Liver (tissue), 9 donors: Measurements from ENCODE around the gene ANKMY1. TPM values are rescaled to one million over a fixed set of nuclear protein-coding genes. Genes with fewer than 3 reads are reported as not detected.

Source experiments
- DNase-seq: peaks from one replicate; pipeline ENCODE4 v3.0.0-alpha.2; 2017; ENCODE audit warnings: low spot score
- H3K27ac ChIP-seq, 2 donors: one replicate each; pipeline ENCODE4 v1.7.0; 2013; ENCODE audit warnings: inconsistent platforms in 2 of 2, low read length in 2 of 2, control low read depth in 1 of 2, low read depth in 1 of 2, mild to moderate bottlenecking in 1 of 2
- H3K27me3 ChIP-seq, 4 donors: one replicate each; pipeline versions ENCODE4 v1.6.1 to v1.7.0; 2013; ENCODE audit warnings: low read length in 3 of 4, inconsistent platforms in 1 of 4, mild to moderate bottlenecking in 1 of 4, moderate library complexity in 1 of 4; ENCODE audit not compliant: control insufficient read depth in 4 of 4, insufficient read depth in 4 of 4
- H3K36me3 ChIP-seq, 4 donors: one replicate each; pipeline versions ENCODE4 v1.6.1 to v1.7.0; 2013; ENCODE audit warnings: low read length in 3 of 4, mild to moderate bottlenecking in 3 of 4, low read depth in 1 of 4, moderate library complexity in 1 of 4; ENCODE audit not compliant: control insufficient read depth in 4 of 4, insufficient read depth in 3 of 4
- H3K4me1 ChIP-seq, 4 donors: one replicate each; pipeline versions ENCODE4 v1.6.1 to v1.7.0; 2013; ENCODE audit warnings: low read length in 3 of 4, mild to moderate bottlenecking in 3 of 4, moderate library complexity in 1 of 4; ENCODE audit not compliant: control insufficient read depth in 4 of 4, insufficient read depth in 4 of 4
- H3K4me3 ChIP-seq, 3 donors: one replicate each; pipeline versions ENCODE4 v1.6.1 to v1.7.0; 2013; ENCODE audit warnings: low read length in 3 of 3, control low read depth in 1 of 3, low read depth in 1 of 3, mild to moderate bottlenecking in 1 of 3
- H3K9ac ChIP-seq, 2 donors: one replicate each; pipeline ENCODE4 v1.7.0; 2013; ENCODE audit warnings: low read length in 2 of 2, mild to moderate bottlenecking in 2 of 2, moderate library complexity in 2 of 2, control low read depth in 1 of 2, low read depth in 1 of 2
- H3K9me3 ChIP-seq, 4 donors: one replicate each; pipeline versions ENCODE4 v1.6.1 to v1.7.0; 2013; ENCODE audit warnings: low read length in 3 of 4; ENCODE audit not compliant: control insufficient read depth in 4 of 4
- ATF3 ChIP-seq: IDR thresholded peaks from 2 replicates; pipeline ENCODE4 v1.6.1; 2016; ENCODE audit warnings: antibody characterized with exemption
- CTCF ChIP-seq: fragments of 150-350 bp; IDR thresholded peaks from 2 replicates; pipeline ENCODE4 v1.5.1; 2017; ENCODE audit warnings: improper control_type of control experiment, low read depth, low read length; ENCODE audit not compliant: missing input control
- EGR1 ChIP-seq, 2 donors: IDR thresholded peaks; 2 replicates each; pipeline ENCODE4 v1.6.1; 2016 to 2018; ENCODE audit warnings: antibody characterized with exemption in 2 of 2, low read depth in 2 of 2
- FOXA1 ChIP-seq: IDR thresholded peaks from 2 replicates; pipeline ENCODE4 v1.6.1; 2016; ENCODE audit warnings: antibody characterized with exemption
- FOXA2 ChIP-seq: IDR thresholded peaks from 2 replicates; pipeline ENCODE4 v1.6.1; 2016; ENCODE audit warnings: antibody characterized with exemption
- GABPA ChIP-seq, 2 donors: IDR thresholded peaks in 1 of 2; conservative IDR thresholded peaks in 1 of 2; 2 replicates each; pipeline ENCODE4 v1.6.1; 2016; ENCODE audit warnings: antibody characterized with exemption in 2 of 2, mild to moderate bottlenecking in 1 of 2, moderate library complexity in 1 of 2
- HNF4A ChIP-seq, 2 donors: conservative IDR thresholded peaks; 2 replicates each; pipeline ENCODE4 v1.6.1; 2016; ENCODE audit warnings: antibody characterized with exemption in 2 of 2, mild to moderate bottlenecking in 2 of 2
- HNF4G ChIP-seq: IDR thresholded peaks from 2 replicates; pipeline ENCODE4 v1.6.1; 2016; ENCODE audit warnings: antibody characterized with exemption
- JUND ChIP-seq, 2 donors: IDR thresholded peaks; 2 replicates each; pipeline ENCODE4 v1.6.1; 2016; ENCODE audit warnings: antibody characterized with exemption in 2 of 2
- MAX ChIP-seq: IDR thresholded peaks from 2 replicates; pipeline ENCODE4 v1.6.1; 2016; ENCODE audit warnings: antibody characterized with exemption
- NR2F2 ChIP-seq: IDR thresholded peaks from 2 replicates; pipeline ENCODE4 v1.6.1; 2016; ENCODE audit warnings: antibody characterized with exemption
- RAD21 ChIP-seq, 2 donors: IDR thresholded peaks; 2 replicates each; pipeline ENCODE4 v1.6.1; 2016; ENCODE audit warnings: antibody characterized with exemption in 2 of 2, mild to moderate bottlenecking in 2 of 2
- REST ChIP-seq: IDR thresholded peaks from 2 replicates; pipeline ENCODE4 v1.6.1; 2016; ENCODE audit warnings: antibody characterized with exemption, mild to moderate bottlenecking
- RXRA ChIP-seq, 2 donors: IDR thresholded peaks; 2 replicates each; pipeline ENCODE4 v1.6.1; 2017 to 2018; ENCODE audit warnings: antibody characterized with exemption in 2 of 2, mild to moderate bottlenecking in 1 of 2
- SP1 ChIP-seq: IDR thresholded peaks from 2 replicates; pipeline ENCODE4 v1.6.1; 2018; ENCODE audit warnings: antibody characterized with exemption, mild to moderate bottlenecking
- TAF1 ChIP-seq: conservative IDR thresholded peaks from 2 replicates; pipeline ENCODE4 v1.6.1; 2016; ENCODE audit warnings: antibody characterized with exemption, mild to moderate bottlenecking
- YY1 ChIP-seq: IDR thresholded peaks from 2 replicates; pipeline ENCODE4 v1.6.1; 2016; ENCODE audit warnings: antibody characterized with exemption, mild to moderate bottlenecking
- ZBTB33 ChIP-seq: IDR thresholded peaks from 2 replicates; pipeline ENCODE4 v1.6.1; 2016; ENCODE audit warnings: antibody characterized with exemption
- WGBS: extraction: QIAGEN DNeasy Blood & Tissue Kit; methylation state at CpG from one replicate; pipeline ENCODE4 v1.1.7; 2013; 5-methylcytosine and 5-hydroxymethylcytosine counted together
- polyA plus RNA-seq, 2 donors: library from polyadenylated mRNA; stranded (reverse) in 1 of 2; unstranded in 1 of 2; fragments of 200-250 nt in 1 of 2; fragments of >200 nt in 1 of 2; fragmentation: Nextera tagmentation in 1 of 2; extraction: Ambion mirVana in 1 of 2; gene quantifications; one replicate each; pipeline versions ENCODE4 v1.2.1 to v1.2.3, GENCODE V29; 2013 to 2015
- total RNA-seq, 2 donors: library from RNA; depleted of rRNA; stranded (reverse); fragments of >200 nt; gene quantifications; one replicate each; pipeline ENCODE4 v1.2.3, GENCODE V29; 2014
- donor health status: healthy.
- donor health status: healthy.
- donor health status: healthy.
- donor health status: healthy.
- donor health status: healthy.

ANKMY1 gene
- total and polyA plus RNA-seq, 4 donors = 2.5 to 12.8 (median 4.2) TPM

GRCh38 chr2:240451791-240452461 lies 105.9 kb downstream of the ANKMY1 start:
- TF ChIP-seq TAF1 (no peak), CTCF (no peak), FOXA1 (no peak), REST (no peak), GABPA (IDR thresholded peaks at IDR 0.05 in 1 of 2, conservative IDR thresholded peaks at IDR 0.05 in 1 of 2) (no peak), MAX (no peak), RAD21 (IDR thresholded peaks at IDR 0.05) (no peak), ZBTB33 (no peak), HNF4A (conservative IDR thresholded peaks at IDR 0.05) (no peak), NR2F2 (no peak), ATF3 (no peak), RXRA (IDR thresholded peaks at IDR 0.05) (no peak), HNF4G (no peak), FOXA2 (no peak), JUND (IDR thresholded peaks at IDR 0.05) (no peak), YY1 (no peak), EGR1 (IDR thresholded peaks at IDR 0.05; ENCODE audit: low read depth in 2 of 2) (no peak), SP1 (no peak)
- 74% methylated on average over 20 of the region's 20 CpGs for WGBS
- Histone ChIP-seq H3K4me3 (peak overlapping the region in 2 of 3 donors; percentile 20 to 66), H3K27me3 (no peaks in the 10 kb centered on the region), H3K4me1 (peaks cover 3 to 17% (median 10%) of the 10 kb centered on the region in 4 donors), H3K9me3 (no peaks in the 10 kb centered on the region), H3K27ac (no peak overlapping the region), H3K36me3 (no peaks in the 10 kb centered on the region), H3K9ac (no peak overlapping the region)
- DNase-seq = no peak
